GM23248 (cell line): ENCODE measurements around the gene HSF4. TPM values are rescaled to one million over a fixed set of nuclear protein-coding genes. Genes with fewer than 3 reads are reported as not detected.
A peak's percentile ranks its signal among the peaks of the same experiment; 100 is the strongest.

ENCODE experiments used
- DNase-seq: peaks from one replicate; pipeline ENCODE4 v3.0.0-alpha.2; 2015
- H2AFZ ChIP-seq: fragments of 200-600 bp; sonication (generic); 2 replicates; pipeline ENCODE4 v1.6.1; 2016; ENCODE audit warnings: antibody characterized with exemption
- H3F3A ChIP-seq: fragments of 200-600 bp; sonication (generic); 2 replicates; pipeline ENCODE4 v1.6.1; 2016; ENCODE audit warnings: mild to moderate bottlenecking, antibody characterized with exemption, mixed run types; ENCODE audit not compliant: insufficient read depth
- H3K27ac ChIP-seq: fragments of 200-600 bp; sonication (generic); 2 replicates; pipeline ENCODE4 v1.5.1; 2016; ENCODE audit warnings: mild to moderate bottlenecking
- H3K27me3 ChIP-seq: fragments of 200-600 bp; sonication (generic); replicated peaks from 2 replicates; pipeline ENCODE4 v1.6.1; 2016; ENCODE audit warnings: mild to moderate bottlenecking; ENCODE audit not compliant: insufficient read depth
- H3K36me3 ChIP-seq: fragments of 200-600 bp; sonication (generic); 2 replicates; pipeline ENCODE4 v1.6.1; 2016; ENCODE audit warnings: low read depth, mild to moderate bottlenecking
- H3K4me1 ChIP-seq: fragments of 200-600 bp; sonication (generic); 2 replicates; pipeline ENCODE4 v1.6.1; 2016; ENCODE audit warnings: mild to moderate bottlenecking; ENCODE audit not compliant: insufficient read depth
- H3K4me2 ChIP-seq: fragments of 200-600 bp; sonication (generic); one replicate; pipeline ENCODE4 v1.6.1; 2016; ENCODE audit warnings: mild to moderate bottlenecking; ENCODE audit not compliant: unreplicated experiment
- H3K4me3 ChIP-seq: fragments of 200-600 bp; sonication (generic); 2 replicates; pipeline ENCODE4 v1.5.1; 2016; ENCODE audit warnings: mild to moderate bottlenecking
- H3K79me2 ChIP-seq: fragments of 200-600 bp; sonication (generic); 2 replicates; pipeline ENCODE4 v1.6.1; 2016; ENCODE audit warnings: mild to moderate bottlenecking; ENCODE audit not compliant: insufficient read depth
- H3K9ac ChIP-seq: fragments of 200-600 bp; sonication (generic); 2 replicates; pipeline ENCODE4 v1.6.1; 2016; ENCODE audit warnings: mild to moderate bottlenecking
- H3K9me2 ChIP-seq: fragments of 200-600 bp; sonication (generic); 2 replicates; pipeline ENCODE4 v1.6.1; 2016; ENCODE audit warnings: mixed run types, mild to moderate bottlenecking, moderate library complexity; ENCODE audit not compliant: insufficient read depth
- H3K9me3 ChIP-seq: fragments of 200-600 bp; sonication (generic); one replicate; pipeline ENCODE4 v1.6.1; 2017; ENCODE audit warnings: low read depth
- H4K20me1 ChIP-seq: fragments of 200-600 bp; sonication (generic); 2 replicates; pipeline ENCODE4 v1.6.0; 2016; ENCODE audit not compliant: insufficient read depth
- EZH2 ChIP-seq: fragments of 200-600 bp; sonication (generic); IDR thresholded peaks from 2 replicates; pipeline ENCODE4 v1.6.1; 2018; ENCODE audit warnings: antibody characterized with exemption, mild to moderate bottlenecking; ENCODE audit not compliant: insufficient read depth, poor library complexity, severe bottlenecking
- EZH2phosphoT487 ChIP-seq: fragments of 200-600 bp; sonication (generic); IDR thresholded peaks from 2 replicates; pipeline ENCODE4 v1.6.1; 2018; ENCODE audit warnings: antibody characterized with exemption, moderate library complexity, mild to moderate bottlenecking, low read depth; ENCODE audit not compliant: insufficient read depth
- WGBS, 2 experiments: methylation state at CpG; one replicate each; pipeline ENCODE4 v1.1.6; 2015 to 2017; ENCODE audit warnings: low lambda C conversion rate in 2 of 2, low coverage in 1 of 2; ENCODE audit errors: missing lambda C conversion rate in 2 of 2; 5-methylcytosine and 5-hydroxymethylcytosine counted together
- in situ Hi-C: fragments of 300-500 bp; cut with MboI; formaldehyde crosslinking; loops from 2 replicates; pipeline ENCODE4 v1.15.0; 2020
- polyA plus RNA-seq: library from polyadenylated mRNA; unstranded; fragments of >200 nt; fragmentation: Nextera tagmentation; extraction: Ambion mirVana; gene quantifications from 2 replicates; pipeline ENCODE4 v1.2.1, GENCODE V29; 2016
- total RNA-seq: library from RNA; depleted of rRNA; stranded (reverse); fragments of >200 nt; shearing (Covaris generic); gene quantifications from 2 replicates; pipeline ENCODE4 v1.2.3, GENCODE V29; 2014

HSF4 gene
- total and polyA plus RNA-seq, 2 experiments from 2014 or later, result 3.0 to 10.8 TPM

DNA sequence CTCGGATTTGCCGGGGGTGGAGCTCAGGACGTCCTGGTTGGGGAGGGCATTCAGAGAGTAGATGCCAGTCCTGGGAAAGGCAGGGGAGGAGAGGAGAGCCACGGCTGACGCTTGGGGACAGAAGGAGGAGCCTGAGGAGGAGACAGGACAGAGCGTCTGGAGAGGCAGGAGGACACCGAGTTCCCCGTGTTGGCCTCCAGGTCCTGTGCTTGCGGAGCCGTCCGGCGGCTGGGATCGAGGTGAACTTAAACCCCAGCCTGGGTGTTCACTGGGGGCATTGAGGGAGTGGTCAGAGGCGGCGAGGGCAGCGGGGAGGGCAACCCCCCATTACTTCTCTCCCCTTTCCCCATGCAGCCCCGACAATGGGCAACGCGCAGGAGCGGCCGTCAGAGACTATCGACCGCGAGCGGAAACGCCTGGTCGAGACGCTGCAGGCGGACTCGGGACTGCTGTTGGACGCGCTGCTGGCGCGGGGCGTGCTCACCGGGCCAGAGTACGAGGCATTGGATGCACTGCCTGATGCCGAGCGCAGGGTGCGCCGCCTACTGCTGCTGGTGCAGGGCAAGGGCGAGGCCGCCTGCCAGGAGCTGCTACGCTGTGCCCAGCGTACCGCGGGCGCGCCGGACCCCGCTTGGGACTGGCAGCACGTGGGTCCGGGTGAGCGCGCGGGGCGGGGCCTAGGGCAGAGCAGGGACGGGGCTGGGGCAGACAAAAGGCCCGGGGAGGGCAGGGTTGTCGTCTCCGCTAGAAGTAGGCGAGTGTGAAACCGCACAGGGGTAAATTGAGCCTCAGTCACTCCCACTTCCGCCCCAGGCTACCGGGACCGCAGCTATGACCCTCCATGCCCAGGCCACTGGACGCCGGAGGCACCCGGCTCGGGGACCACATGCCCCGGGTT lies 9.5 kb downstream of the HSF4 start:
- TF ChIP-seq EZH2, result no peak
- TF ChIP-seq EZH2phosphoT487, result no peak
- H2AFZ ChIP-seq, result peak overlapping the region; percentile 69
- no peaks in the 10 kb centered on the region for H3K9me3 ChIP-seq
- no peaks in the 10 kb centered on the region for H4K20me1 ChIP-seq
- H3K4me2 ChIP-seq, result peak overlapping the region; percentile 92
- 0 out of 2 replicates have a peak, but pooled peaks cover 9% of the 10 kb centered on the region for H3K4me1 ChIP-seq
- H3K36me3 ChIP-seq, result no peaks in the 10 kb centered on the region
- H3K9me2 ChIP-seq, result no peaks in the 10 kb centered on the region
- 4 to 5% methylated on average over 46 to 66 of the region's 71 CpGs for WGBS, 2 experiments
- no peaks in the 10 kb centered on the region for H3K79me2 ChIP-seq
- peak overlapping the region; percentile 67 for H3K27ac ChIP-seq
- peak; percentile 92 for DNase-seq
- H3F3A ChIP-seq, result peaks cover 26% of the 10 kb centered on the region
- H3K27me3 ChIP-seq, result no peaks in the 10 kb centered on the region
- H3K9ac ChIP-seq, result peak overlapping the region; percentile 73
- peak overlapping the region; percentile 76 for H3K4me3 ChIP-seq
- in situ Hi-C loops, result loop anchor here (25.0 kb wide), 1 partner anchor 212 kb away; the partner anchor contains the start of gene CES3

DNA sequence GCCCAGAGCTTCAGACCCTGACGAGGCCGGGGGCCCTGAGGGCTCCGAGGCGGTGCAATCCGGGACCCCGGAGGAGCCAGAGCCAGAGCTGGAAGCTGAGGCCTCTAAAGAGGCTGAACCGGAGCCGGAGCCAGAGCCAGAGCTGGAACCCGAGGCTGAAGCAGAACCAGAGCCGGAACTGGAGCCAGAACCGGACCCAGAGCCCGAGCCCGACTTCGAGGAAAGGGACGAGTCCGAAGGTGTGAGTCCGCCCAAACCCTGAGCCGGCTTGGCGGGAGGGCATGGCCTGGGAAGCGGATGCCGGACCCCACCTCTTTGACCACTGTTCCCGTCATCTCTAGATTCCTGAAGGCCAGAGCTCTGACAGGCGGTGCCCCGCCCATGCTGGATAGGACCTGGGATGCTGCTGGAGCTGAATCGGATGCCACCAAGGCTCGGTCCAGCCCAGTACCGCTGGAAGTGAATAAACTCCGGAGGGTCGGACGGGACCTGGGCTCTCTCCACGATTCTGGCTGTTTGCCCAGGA lies 10.2 kb downstream of the HSF4 start:
- WGBS, 2 experiments, result 76 to 86% methylated on average over 31 of the region's 31 CpGs
- TF ChIP-seq EZH2, result no peak
- no peak for TF ChIP-seq EZH2phosphoT487
- Histone ChIP-seq H3F3A (peaks cover 25% of the 10 kb centered on the region), H3K4me1 (0 out of 2 replicates have a peak, but pooled peaks cover 9% of the 10 kb centered on the region), H3K9ac (peak overlapping the region; percentile 73; the same call in 1 of the 2 replicates), H3K9me3 (no peaks in the 10 kb centered on the region), H3K4me2 (peak overlapping the region; percentile 92), H3K36me3 (no peaks in the 10 kb centered on the region), H3K9me2 (no peaks in the 10 kb centered on the region), H3K27ac (no peak overlapping the region), H3K79me2 (no peaks in the 10 kb centered on the region), H2AFZ (peak overlapping the region; percentile 69; the same call in 1 of the 2 replicates), H4K20me1 (no peaks in the 10 kb centered on the region), H3K27me3 (no peaks in the 10 kb centered on the region), H3K4me3 (peak overlapping the region; percentile 76)
- DNase-seq, result no peak
- in situ Hi-C loops, result loop anchor here (25.0 kb wide), 1 partner anchor 212 kb away; the partner anchor contains the start of gene CES3

DNA sequence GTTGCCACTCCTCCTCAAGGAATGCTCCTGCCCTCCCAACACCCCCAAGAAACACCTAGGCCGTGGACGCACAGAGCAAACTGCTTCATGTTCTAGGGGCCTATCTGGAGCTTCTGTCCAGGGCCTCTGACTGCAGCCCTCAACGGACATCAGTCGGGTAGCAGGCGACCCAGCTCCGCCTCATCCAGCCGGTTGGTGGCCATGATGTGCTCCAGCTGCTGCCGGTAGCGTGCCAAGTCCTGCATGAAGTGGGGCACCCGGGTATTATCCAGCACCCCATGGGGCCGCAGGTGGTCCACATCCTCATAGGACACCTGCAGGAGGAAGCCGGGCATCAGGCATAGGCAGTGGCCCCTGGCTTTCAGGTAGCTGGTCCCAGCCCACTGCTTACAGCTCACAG lies 12.1 kb downstream of the HSF4 start:
- Histone ChIP-seq H3F3A (peaks cover 14% of the 10 kb centered on the region), H3K4me1 (peaks cover 15% of the 10 kb centered on the region), H3K4me2 (no peak overlapping the region), H2AFZ (no peak overlapping the region), H3K4me3 (no peak overlapping the region), H3K27ac (no peak overlapping the region), H3K27me3 (no peaks in the 10 kb centered on the region), H3K9me2 (no peaks in the 10 kb centered on the region), H4K20me1 (no peaks in the 10 kb centered on the region), H3K9me3 (no peaks in the 10 kb centered on the region), H3K36me3 (no peaks in the 10 kb centered on the region), H3K79me2 (no peaks in the 10 kb centered on the region), H3K9ac (no peak overlapping the region)
- no peak for TF ChIP-seq EZH2
- no peak for TF ChIP-seq EZH2phosphoT487
- DNase-seq, result no peak
- 92 to 95% methylated on average over 12 of the region's 12 CpGs for WGBS, 2 experiments
- in situ Hi-C loops, result no loop called here

DNA sequence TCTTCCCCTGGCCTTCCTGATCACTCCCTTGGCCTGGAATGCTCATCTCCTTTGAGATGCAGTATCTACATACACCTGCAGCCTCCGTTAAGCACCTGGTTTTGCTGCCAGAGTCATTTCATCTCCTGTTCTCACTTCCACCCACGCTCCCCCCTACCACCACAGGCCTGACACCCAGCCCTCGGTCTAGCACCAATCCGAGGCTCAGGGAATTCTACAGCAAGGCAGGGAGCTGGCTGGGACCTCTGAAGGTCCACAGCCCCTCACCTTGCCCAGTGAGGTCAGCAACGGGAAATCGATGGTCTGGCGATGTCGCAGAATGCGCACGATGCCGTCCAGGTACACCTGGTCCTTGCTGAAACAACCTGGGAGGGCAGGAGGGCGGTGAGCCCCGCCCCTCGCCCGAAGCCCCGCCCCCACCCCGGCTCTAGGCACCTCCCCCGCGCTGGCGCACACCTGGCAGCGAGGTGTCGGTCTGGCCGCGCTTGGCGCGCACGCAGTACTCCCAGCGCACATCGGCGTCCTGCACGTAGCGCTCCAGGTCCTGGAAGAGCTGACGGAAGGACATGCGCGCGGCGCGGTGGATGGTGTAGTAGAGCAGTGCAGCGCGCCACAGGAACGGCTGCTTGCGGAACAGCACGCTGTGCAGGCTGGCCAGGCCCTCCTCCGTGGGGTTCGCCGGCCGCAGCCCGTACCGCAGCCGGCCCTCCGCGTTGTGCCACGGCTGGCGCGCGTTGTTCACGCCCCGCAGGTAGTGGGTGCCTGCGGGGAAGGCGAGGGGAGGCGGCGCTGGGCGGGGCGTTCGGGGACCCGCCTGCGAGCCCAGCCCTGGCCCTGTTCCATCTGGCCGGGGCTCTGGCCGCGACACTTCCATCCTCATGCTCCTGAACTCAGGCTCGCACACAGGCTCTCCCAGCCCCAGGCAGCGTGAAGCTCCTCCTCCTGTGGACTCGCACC lies 13.5 kb downstream of the HSF4 start:
- Histone ChIP-seq H3K36me3 (no peaks in the 10 kb centered on the region), H3K4me3 (peak overlapping the region; percentile 56), H4K20me1 (no peaks in the 10 kb centered on the region), H3F3A (peaks cover 23% of the 10 kb centered on the region), H3K79me2 (peaks cover 9% of the 10 kb centered on the region), H3K9ac (no peak overlapping the region; the same call in 1 of the 2 replicates), H2AFZ (no peak overlapping the region), H3K4me1 (peaks cover 28% of the 10 kb centered on the region), H3K4me2 (peak overlapping the region; percentile 63), H3K9me2 (no peaks in the 10 kb centered on the region), H3K9me3 (no peaks in the 10 kb centered on the region), H3K27ac (no peak overlapping the region), H3K27me3 (no peaks in the 10 kb centered on the region)
- DNase-seq, result peak; percentile 85
- no peak for TF ChIP-seq EZH2phosphoT487
- TF ChIP-seq EZH2, result no peak
- 8 to 11% methylated on average over 51 to 60 of the region's 73 CpGs for WGBS, 2 experiments
- in situ Hi-C loops, result no loop called here
